Chondrocyte (in vitro differentiated cells): ENCODE results near the gene CENPH. TPM values are rescaled to one million over a fixed set of nuclear protein-coding genes. Genes with fewer than 3 reads are reported as not detected.
A peak's percentile ranks its signal among the peaks of the same experiment; 100 is the strongest.

ENCODE experiments used
- DNase-seq: peaks from one replicate; pipeline ENCODE4 v3.0.0; 2021; ENCODE audit warnings: mixed read lengths, low spot score
- H3K27ac Mint-ChIP-seq: one replicate; pipeline ENCODE4 v1.8.0; 2021; ENCODE audit warnings: mild to moderate bottlenecking, moderate library complexity, mixed read lengths; ENCODE audit not compliant: unreplicated experiment
- H3K27me3 Mint-ChIP-seq: 2 replicates; pipeline ENCODE4 v1.8.0; 2021; ENCODE audit warnings: low read depth, mixed read lengths
- H3K36me3 Mint-ChIP-seq: 2 replicates; pipeline ENCODE4 v1.8.0; 2021; ENCODE audit warnings: low read depth, mixed read lengths
- H3K4me1 Mint-ChIP-seq: 2 replicates; pipeline ENCODE4 v1.8.0; 2021; ENCODE audit warnings: low read depth, mild to moderate bottlenecking, mixed read lengths
- H3K4me3 Mint-ChIP-seq: one replicate; pipeline ENCODE4 v1.8.0; 2021; ENCODE audit warnings: mild to moderate bottlenecking, moderate library complexity, mixed read lengths; ENCODE audit not compliant: unreplicated experiment
- H3K9me3 Mint-ChIP-seq: 2 replicates; pipeline ENCODE4 v1.8.0; 2021; ENCODE audit warnings: low read depth, mixed read lengths
- CTCF ChIP-seq: fragments of 200-600 bp; sonication (generic); IDR thresholded peaks from 2 replicates; pipeline ENCODE4 v1.5.0; 2021; ENCODE audit warnings: antibody characterized with exemption, mild to moderate bottlenecking, moderate library complexity
- total RNA-seq: library from RNA; stranded (reverse); gene quantifications from 3 replicates; pipeline ENCODE4 v1.2.1, GENCODE V29; 2021

The CENPH gene
- total RNA-seq, 1 donor from 2014 or later = 4.7 TPM

DNA sequence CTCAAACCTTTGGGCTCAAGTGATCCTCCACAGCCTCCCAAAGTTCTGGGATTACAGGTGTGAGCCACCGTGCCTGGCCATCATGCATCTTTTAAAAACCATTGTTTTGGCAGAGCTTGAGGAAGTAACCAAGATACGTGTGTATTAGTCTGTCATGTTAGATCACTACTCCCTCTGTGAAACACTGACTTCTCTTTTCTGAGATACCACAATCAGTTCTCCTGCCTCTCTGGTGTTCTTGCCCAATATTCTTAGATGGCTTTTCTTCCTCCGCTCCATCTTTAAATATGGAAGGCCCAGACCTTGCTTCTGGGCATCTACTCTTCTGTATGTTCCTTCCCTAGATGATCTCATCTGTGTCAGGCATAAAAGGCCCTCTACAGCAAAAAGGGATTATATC lies 36.7 kb upstream of the CENPH start:
- Mint-ChIP-seq H3K36me3 (peaks cover 1% of the 10 kb centered on the region), H3K4me3 (no peak overlapping the region), H3K4me1 (no peaks in the 10 kb centered on the region), H3K27me3 (no peaks in the 10 kb centered on the region), H3K9me3 (no peaks in the 10 kb centered on the region), H3K27ac (no peak overlapping the region)
- TF ChIP-seq CTCF = no peak
- DNase-seq = no peak

DNA sequence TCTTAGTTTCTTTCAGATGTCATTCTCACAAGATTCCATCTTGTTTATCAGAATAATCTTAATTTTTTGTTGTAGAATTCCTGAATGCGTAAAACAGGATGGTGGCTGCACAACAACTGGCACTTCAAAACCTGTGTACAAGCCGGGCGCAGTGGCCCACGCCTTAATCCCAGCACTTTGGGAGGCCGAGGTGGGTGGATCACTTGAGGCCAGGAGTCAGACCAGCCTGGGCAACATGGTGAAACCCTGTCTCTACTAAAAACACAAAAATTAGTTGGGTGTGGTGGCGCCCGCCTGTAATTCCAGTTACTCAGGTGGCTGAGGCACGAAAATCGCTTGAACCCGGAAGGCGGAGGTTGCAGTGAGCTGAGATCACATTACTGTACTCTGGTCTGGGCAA lies 32.9 kb upstream of the CENPH start:
- no peaks in the 10 kb centered on the region for H3K4me1 Mint-ChIP-seq
- no peak for TF ChIP-seq CTCF
- no peak overlapping the region for H3K4me3 Mint-ChIP-seq
- no peaks in the 10 kb centered on the region for H3K27me3 Mint-ChIP-seq
- H3K36me3 Mint-ChIP-seq = no peaks in the 10 kb centered on the region
- H3K27ac Mint-ChIP-seq = no peak overlapping the region
- H3K9me3 Mint-ChIP-seq = no peaks in the 10 kb centered on the region
- no peak for DNase-seq

- TF ChIP-seq CTCF = no peak
- Mint-ChIP-seq H3K4me3 (no peak overlapping the region), H3K9me3 (no peaks in the 10 kb centered on the region), H3K27ac (no peak overlapping the region), H3K4me1 (no peaks in the 10 kb centered on the region), H3K27me3 (no peaks in the 10 kb centered on the region), H3K36me3 (no peaks in the 10 kb centered on the region)
- no peak for DNase-seq
These were observed 31.3 kb upstream of the CENPH start for GRCh38 chr5:69158039-69158438.

DNA sequence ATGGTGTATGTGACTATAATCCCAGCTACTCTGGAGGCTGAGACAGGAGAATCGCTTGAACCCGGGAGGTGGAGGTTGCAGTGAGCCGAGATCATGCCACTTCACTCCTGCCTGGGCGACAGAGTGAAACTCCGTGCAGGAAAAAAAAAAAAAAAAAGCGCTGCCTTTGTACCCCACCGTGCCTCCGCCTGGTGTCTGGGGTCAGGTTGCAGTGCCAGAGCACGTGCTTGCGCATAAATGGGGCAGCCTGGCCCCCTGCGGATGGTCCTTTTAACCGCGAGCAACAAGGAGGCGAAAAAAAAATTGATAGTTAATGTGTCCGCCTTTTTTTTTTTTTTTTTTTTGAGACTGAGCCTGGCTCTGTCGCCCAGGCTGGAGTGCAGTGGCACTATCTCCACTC lies 28.7 kb upstream of the CENPH start:
- Mint-ChIP-seq H3K4me3 (no peak overlapping the region), H3K27me3 (no peaks in the 10 kb centered on the region), H3K36me3 (no peaks in the 10 kb centered on the region), H3K4me1 (no peaks in the 10 kb centered on the region), H3K9me3 (no peaks in the 10 kb centered on the region), H3K27ac (no peak overlapping the region)
- no peak for TF ChIP-seq CTCF
- DNase-seq = no peak

- peak within 1 kb of the TSS; percentile 95 for H3K4me3 Mint-ChIP-seq
- H3K9me3 Mint-ChIP-seq = no peaks in the 10 kb centered on the region
- H3K4me1 Mint-ChIP-seq = peaks cover 31% of the 10 kb centered on the region
- peak within 1 kb of the TSS; percentile 94 for H3K27ac Mint-ChIP-seq
- DNase-seq = peak; percentile 99
- no peaks in the 10 kb centered on the region for H3K36me3 Mint-ChIP-seq
- no peak for TF ChIP-seq CTCF
- no peaks in the 10 kb centered on the region for H3K27me3 Mint-ChIP-seq
These were observed 22.5 kb upstream of the CENPH start, which contains the start of gene CCNB1 for GRCh38 chr5:69166686-69167492. Gene CCNB1 (plus strand): TSS chr5:69167150. CDS start chr5:69167263, 113 bp downstream.
